ENCODE data around the gene CAVIN2.

Gene CAVIN2

DNA sequence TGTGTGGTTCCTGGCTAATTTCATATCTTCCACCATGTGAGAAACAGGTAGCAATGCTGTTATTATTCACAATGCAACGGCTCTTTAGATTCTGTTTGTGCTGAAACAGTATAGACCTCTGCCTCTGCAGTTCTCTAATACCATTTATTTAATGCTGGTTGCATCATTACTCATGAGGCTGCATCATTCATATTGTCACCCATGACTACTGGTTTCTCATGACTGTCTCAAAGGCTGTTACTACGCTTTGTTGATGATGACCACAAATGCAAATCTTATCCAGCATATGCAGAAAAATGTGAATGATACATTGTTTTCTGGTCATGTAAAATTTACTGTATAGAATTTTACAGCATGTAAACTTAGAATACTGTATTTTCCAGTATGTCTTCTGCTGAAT lies 22.5 kb downstream of the CAVIN2 start:
- Histone ChIP-seq H3K4me1 (ENCODE audit: low read length) (no peaks in the 10 kb centered on the region), H3K27ac (ENCODE audit: low read length) (no peak overlapping the region), H3K9ac (ENCODE audit: low read length) (no peak overlapping the region), H3K27me3 (replicated peaks; ENCODE audit: insufficient read depth, low read length) (no peaks in the 10 kb centered on the region), H3F3A (ENCODE audit: insufficient read depth, low read length) (no peaks in the 10 kb centered on the region), H3K4me2 (ENCODE audit: low read depth, low read length) (no peak overlapping the region), H3K9me2 (replicated peaks; ENCODE audit: insufficient read depth, low read length) (no peaks in the 10 kb centered on the region; the same call in 1 of the 2 replicates), H3K79me2 (ENCODE audit: low read length) (no peaks in the 10 kb centered on the region), H3K9me3 (replicated peaks; ENCODE audit: insufficient read depth, low read length) (no peaks in the 10 kb centered on the region), H3K4me3 (ENCODE audit: low read length) (no peak overlapping the region), H4K20me1 (ENCODE audit: insufficient read depth, low read length) (no peaks in the 10 kb centered on the region), H2AFZ (ENCODE audit: low read length) (no peak overlapping the region), H3K36me3 (replicated peaks; ENCODE audit: insufficient read depth, low read length) (no peaks in the 10 kb centered on the region)
- TF ChIP-seq CTCF (IDR thresholded peaks at IDR 0.05; ENCODE audit: low read length) (no peak), EZH2 (optimal IDR thresholded peaks at IDR 0.05; ENCODE audit: low read depth, low read length) (no peak), EZH2phosphoT487 (IDR thresholded peaks at IDR 0.05; ENCODE audit: low read length) (no peak)
- no peak for DNase-seq

- no peak for DNase-seq
- Histone ChIP-seq H3K9me2 (replicated peaks; ENCODE audit: insufficient read depth, low read length) (no peaks in the 10 kb centered on the region), H3K4me1 (ENCODE audit: low read length) (no peaks in the 10 kb centered on the region), H4K20me1 (ENCODE audit: insufficient read depth, low read length) (no peaks in the 10 kb centered on the region), H3K4me3 (ENCODE audit: low read length) (no peak overlapping the region), H3K79me2 (ENCODE audit: low read length) (no peaks in the 10 kb centered on the region), H2AFZ (ENCODE audit: low read length) (no peak overlapping the region), H3F3A (ENCODE audit: insufficient read depth, low read length) (no peaks in the 10 kb centered on the region), H3K36me3 (replicated peaks; ENCODE audit: insufficient read depth, low read length) (no peaks in the 10 kb centered on the region), H3K4me2 (ENCODE audit: low read depth, low read length) (no peak overlapping the region), H3K27me3 (replicated peaks; ENCODE audit: insufficient read depth, low read length) (no peaks in the 10 kb centered on the region), H3K9ac (ENCODE audit: low read length) (no peak overlapping the region), H3K27ac (ENCODE audit: low read length) (no peak overlapping the region), H3K9me3 (replicated peaks; ENCODE audit: insufficient read depth, low read length) (no peaks in the 10 kb centered on the region)
- TF ChIP-seq EZH2phosphoT487 (IDR thresholded peaks at IDR 0.05; ENCODE audit: low read length): no peak
Measured at GRCh38 chr2:191821078-191821477, 25.8 kb downstream of the CAVIN2 start.

DNA sequence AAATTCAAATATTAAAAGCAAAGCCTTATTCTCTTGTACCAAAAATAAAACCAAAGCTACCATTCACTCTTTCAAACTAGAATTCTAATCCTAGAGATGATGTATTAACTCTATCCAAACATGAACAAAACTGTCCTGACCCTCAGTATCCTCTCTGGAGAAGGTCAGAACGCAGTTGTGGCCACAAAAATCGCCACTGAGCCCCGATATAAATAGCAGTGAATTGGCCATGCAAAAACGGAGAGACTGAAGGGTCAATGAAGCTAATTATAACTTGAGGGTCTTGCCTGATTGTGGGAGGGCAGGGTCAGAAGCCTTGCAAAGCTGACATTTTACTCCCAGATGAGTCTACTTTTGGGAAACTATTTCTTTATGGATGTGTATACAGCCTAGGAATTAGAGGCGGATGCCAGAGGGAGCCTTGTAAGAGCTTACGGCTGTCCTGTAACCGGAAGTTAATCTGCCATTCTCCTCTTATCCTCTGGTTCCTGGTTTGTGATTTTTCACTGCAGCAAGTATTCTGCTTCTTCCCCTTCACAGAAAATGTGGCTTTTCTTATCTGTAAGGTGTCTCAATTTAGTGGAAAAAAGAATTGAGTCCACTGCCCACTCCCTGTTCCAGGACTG lies 28.1 kb downstream of the CAVIN2 start:
- TF ChIP-seq CTCF (IDR thresholded peaks at IDR 0.05; ENCODE audit: low read length) (no peak), EZH2phosphoT487 (IDR thresholded peaks at IDR 0.05; ENCODE audit: low read length) (no peak), EZH2 (optimal IDR thresholded peaks at IDR 0.05; ENCODE audit: low read depth, low read length) (no peak)
- no peak for DNase-seq
- no peak overlapping the region for H2AFZ ChIP-seq (ENCODE audit: low read length)

DNA sequence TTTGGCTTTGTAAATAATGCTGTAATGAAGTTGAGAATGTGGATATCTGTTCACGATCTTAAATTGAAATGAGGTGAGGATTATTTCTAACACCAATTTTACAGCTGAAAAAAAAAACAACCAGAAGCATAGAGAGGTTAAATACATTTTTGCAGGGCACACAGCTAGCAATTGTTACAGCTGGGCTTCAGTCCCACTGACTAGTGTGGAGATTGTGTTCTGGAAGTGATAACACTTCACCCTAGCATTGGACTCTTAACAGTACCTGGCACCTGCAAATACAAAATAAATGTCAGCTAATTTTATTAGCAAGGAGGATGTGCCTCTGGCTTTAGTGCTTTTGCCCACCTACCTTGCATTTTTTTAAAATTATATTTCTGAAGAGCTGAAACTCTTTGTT lies 28.8 kb downstream of the CAVIN2 start:
- DNase-seq: no peak
- H3K79me2 ChIP-seq (ENCODE audit: low read length): no peaks in the 10 kb centered on the region
- no peak for TF ChIP-seq CTCF (IDR thresholded peaks at IDR 0.05; ENCODE audit: low read length)
- no peak for TF ChIP-seq EZH2phosphoT487 (IDR thresholded peaks at IDR 0.05; ENCODE audit: low read length)
- no peak for TF ChIP-seq EZH2 (optimal IDR thresholded peaks at IDR 0.05; ENCODE audit: low read depth, low read length)

More for the DNA sequence above, 28.1 kb downstream of the CAVIN2 start:
- Histone ChIP-seq H3K27me3 (replicated peaks; ENCODE audit: insufficient read depth, low read length) (no peaks in the 10 kb centered on the region), H3K9me2 (replicated peaks; ENCODE audit: insufficient read depth, low read length) (no peaks in the 10 kb centered on the region), H3K4me3 (ENCODE audit: low read length) (no peak overlapping the region), H3F3A (ENCODE audit: insufficient read depth, low read length) (no peaks in the 10 kb centered on the region), H3K4me1 (ENCODE audit: low read length) (no peaks in the 10 kb centered on the region), H3K27ac (ENCODE audit: low read length) (no peak overlapping the region), H4K20me1 (ENCODE audit: insufficient read depth, low read length) (no peaks in the 10 kb centered on the region), H3K4me2 (ENCODE audit: low read depth, low read length) (no peak overlapping the region), H3K79me2 (ENCODE audit: low read length) (no peaks in the 10 kb centered on the region), H3K9me3 (replicated peaks; ENCODE audit: insufficient read depth, low read length) (no peaks in the 10 kb centered on the region), H3K36me3 (replicated peaks; ENCODE audit: insufficient read depth, low read length) (no peaks in the 10 kb centered on the region), H3K9ac (ENCODE audit: low read length) (no peak overlapping the region)

More for the DNA sequence above, 28.8 kb downstream of the CAVIN2 start:
- H3K27ac ChIP-seq (ENCODE audit: low read length): no peak overlapping the region
- H4K20me1 ChIP-seq (ENCODE audit: insufficient read depth, low read length): no peaks in the 10 kb centered on the region
- no peak overlapping the region for H3K4me3 ChIP-seq (ENCODE audit: low read length)
- no peaks in the 10 kb centered on the region for H3K36me3 ChIP-seq (replicated peaks; ENCODE audit: insufficient read depth, low read length)
- no peaks in the 10 kb centered on the region for H3K9me2 ChIP-seq (replicated peaks; ENCODE audit: insufficient read depth, low read length)
- H3K4me1 ChIP-seq (ENCODE audit: low read length): no peaks in the 10 kb centered on the region
- H3K9ac ChIP-seq (ENCODE audit: low read length): no peak overlapping the region
- no peak overlapping the region for H3K4me2 ChIP-seq (ENCODE audit: low read depth, low read length)
- H3F3A ChIP-seq (ENCODE audit: insufficient read depth, low read length): no peaks in the 10 kb centered on the region
- no peaks in the 10 kb centered on the region for H3K27me3 ChIP-seq (replicated peaks; ENCODE audit: insufficient read depth, low read length)
- H2AFZ ChIP-seq (ENCODE audit: low read length): no peak overlapping the region
- H3K9me3 ChIP-seq (replicated peaks; ENCODE audit: insufficient read depth, low read length): no peaks in the 10 kb centered on the region
